GM12891 (cell line): ENCODE measurements around the gene ECE2.

ENCODE experiments used
- DNase-seq: peaks from one replicate; pipeline ENCODE4 v3.0.0; 2011; ENCODE audit warnings: low spot score; ENCODE audit not compliant: insufficient read length
- FAIRE-seq: peaks from 2 replicates; lab custom pipeline; 2011; peaks lifted over from hg19 to GRCh38; lab: Jason Lieb, UNC
- PAX5 ChIP-seq: IDR thresholded peaks from 2 replicates; pipeline ENCODE4 v1.6.1; 2011; ENCODE audit warnings: low read length, moderate library complexity, mild to moderate bottlenecking; ENCODE audit not compliant: insufficient read depth, severe bottlenecking
- POLR2A ChIP-seq: IDR thresholded peaks from 2 replicates; pipeline ENCODE4 v1.6.1; 2011; ENCODE audit warnings: low read depth, low read length, control low read depth
- POLR2AphosphoS5 ChIP-seq: IDR thresholded peaks from 2 replicates; pipeline ENCODE4 v1.6.1; 2011; ENCODE audit warnings: low read depth, low read length, control low read depth
- POU2F2 ChIP-seq: IDR thresholded peaks from 2 replicates; pipeline ENCODE4 v1.6.1; 2011; ENCODE audit warnings: low read depth, mild to moderate bottlenecking, control low read depth, low read length, moderate library complexity
- SPI1 ChIP-seq: IDR thresholded peaks from 2 replicates; pipeline ENCODE4 v1.6.1; 2011; ENCODE audit warnings: low read depth, low read length, control low read depth
- TAF1 ChIP-seq: IDR thresholded peaks from 2 replicates; pipeline ENCODE4 v1.6.1; 2011; ENCODE audit warnings: low read depth, low read length, control low read depth

The ECE2 gene

GRCh38 chr3:184314363-184314699, 38.5 kb downstream of the ECE2 start, which contains the start of gene EIF4G1:
EIF4G1 (plus strand) TSS chr3:184314606; CDS start chr3:184315797, 1,191 bp downstream.
- FAIRE-seq: peak; percentile 98
- TF ChIP-seq TAF1 (peak; percentile 93), POLR2AphosphoS5 (peak; percentile 84), POU2F2 (no peak), POLR2A (peak; percentile 78), PAX5 (no peak), SPI1 (no peak)
- peak; percentile 96 for DNase-seq

- DNase-seq: peak; percentile 67
- peak; percentile 5 for FAIRE-seq
- TF ChIP-seq TAF1: 0 out of 2 replicates have a peak, but pooled peaks have one; percentile 11
- TF ChIP-seq POLR2A: no peak
- no peak for TF ChIP-seq PAX5
These were observed 39.1 kb downstream of the ECE2 start for GRCh38 chr3:184314700-184315542.

DNA sequence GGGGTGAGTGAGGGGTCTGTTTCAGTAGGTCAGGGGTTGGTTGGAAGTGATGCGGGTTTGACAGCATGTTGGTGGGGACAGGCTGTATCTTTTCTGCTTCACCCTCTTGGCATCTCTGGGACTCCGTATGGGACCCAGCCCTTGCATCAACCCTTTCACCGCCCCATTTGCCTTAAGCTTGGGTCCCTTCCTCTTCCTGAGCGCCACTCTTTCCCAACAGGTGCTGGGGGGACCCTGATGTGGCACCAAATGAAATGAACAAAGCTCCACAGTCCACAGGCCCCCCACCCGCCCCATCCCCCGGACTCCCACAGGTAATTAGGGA, 39.7 kb downstream of the ECE2 start:
- DNase-seq (no peak), FAIRE-seq (no peak)
- TF ChIP-seq TAF1: no peak
- TF ChIP-seq POLR2AphosphoS5: no peak
- no peak for TF ChIP-seq POLR2A
- TF ChIP-seq POU2F2: no peak
- no peak for TF ChIP-seq PAX5
- no peak for TF ChIP-seq SPI1

DNA sequence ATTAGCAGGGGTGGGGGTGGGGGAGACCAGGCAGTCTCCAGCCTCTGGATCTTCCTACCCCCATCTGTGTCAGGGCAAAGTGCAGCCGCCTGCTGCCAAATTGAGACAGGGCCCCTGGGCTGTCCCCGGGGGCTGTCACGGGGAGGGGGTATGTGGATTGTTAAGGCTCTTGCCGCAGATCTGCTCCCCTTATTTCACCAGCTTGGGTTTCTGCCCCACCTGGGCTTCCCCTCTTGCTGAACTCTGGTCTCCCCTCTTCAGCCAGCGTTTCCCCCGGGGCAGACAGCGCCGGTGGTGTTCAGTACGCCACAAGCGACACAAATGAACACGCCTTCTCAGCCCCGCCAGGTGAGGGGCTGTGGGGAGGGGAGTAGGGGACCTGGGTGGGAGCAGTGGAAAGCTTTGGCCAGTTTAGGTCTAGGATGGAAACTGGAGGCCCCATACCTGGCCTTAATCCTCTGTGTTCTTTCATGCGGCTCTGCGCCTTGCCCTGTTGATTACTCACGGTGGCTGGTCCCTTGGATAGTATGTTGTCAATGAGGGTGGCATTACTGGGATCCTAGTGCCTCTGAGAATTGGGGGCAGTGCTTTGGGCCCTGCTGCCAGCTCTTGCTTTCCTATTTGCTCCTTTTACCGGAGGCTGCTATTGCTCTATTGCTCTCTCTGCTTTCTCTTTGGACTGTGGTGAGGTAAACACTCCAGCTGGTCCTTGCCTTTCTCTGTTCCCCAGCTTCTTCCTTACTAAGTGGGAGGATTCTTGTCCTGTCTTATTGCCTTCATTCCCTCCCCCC, 40.2 kb downstream of the ECE2 start:
- no peak for DNase-seq
- TF ChIP-seq PAX5 (no peak), POLR2AphosphoS5 (no peak), POLR2A (no peak), POU2F2 (no peak), SPI1 (no peak), TAF1 (no peak)
- no peak for FAIRE-seq

GRCh38 chr3:184316792-184317191, 41.0 kb downstream of the ECE2 start:
- TF ChIP-seq POLR2AphosphoS5: no peak
- peak; percentile 47; the same call in 1 of the 2 replicates for TF ChIP-seq POLR2A
- DNase-seq (no peak), FAIRE-seq (no peak)

GRCh38 chr3:184317201-184317600, 41.4 kb downstream of the ECE2 start:
- TF ChIP-seq SPI1: no peak
- TF ChIP-seq POLR2AphosphoS5: no peak
- TF ChIP-seq POU2F2: no peak
- no peak for TF ChIP-seq PAX5
- no peak for TF ChIP-seq POLR2A
- no peak for TF ChIP-seq TAF1
- no peak for FAIRE-seq
- DNase-seq: no peak

GRCh38 chr3:184320104-184320445, 44.3 kb downstream of the ECE2 start:
- TF ChIP-seq PAX5: no peak
- no peak for TF ChIP-seq SPI1
- no peak for TF ChIP-seq POLR2AphosphoS5
- no peak for TF ChIP-seq POU2F2
- TF ChIP-seq POLR2A: no peak
- no peak for TF ChIP-seq TAF1
- no peak for DNase-seq
- no peak for FAIRE-seq

GRCh38 chr3:184321666-184322065, 45.8 kb downstream of the ECE2 start:
- no peak for DNase-seq
- FAIRE-seq: no peak
- TF ChIP-seq PAX5 (no peak), TAF1 (no peak), POU2F2 (no peak), POLR2AphosphoS5 (no peak; the same call in 1 of the 2 replicates), POLR2A (no peak), SPI1 (no peak)

GRCh38 chr3:184322731-184323487, 47.1 kb downstream of the ECE2 start:
- DNase-seq: no peak
- no peak for FAIRE-seq
- TF ChIP-seq POU2F2: no peak
- TF ChIP-seq TAF1: no peak
- no peak for TF ChIP-seq PAX5
- TF ChIP-seq POLR2A: no peak; the same call in 1 of the 2 replicates
- TF ChIP-seq POLR2AphosphoS5: no peak; the same call in 1 of the 2 replicates
- no peak for TF ChIP-seq SPI1

DNA sequence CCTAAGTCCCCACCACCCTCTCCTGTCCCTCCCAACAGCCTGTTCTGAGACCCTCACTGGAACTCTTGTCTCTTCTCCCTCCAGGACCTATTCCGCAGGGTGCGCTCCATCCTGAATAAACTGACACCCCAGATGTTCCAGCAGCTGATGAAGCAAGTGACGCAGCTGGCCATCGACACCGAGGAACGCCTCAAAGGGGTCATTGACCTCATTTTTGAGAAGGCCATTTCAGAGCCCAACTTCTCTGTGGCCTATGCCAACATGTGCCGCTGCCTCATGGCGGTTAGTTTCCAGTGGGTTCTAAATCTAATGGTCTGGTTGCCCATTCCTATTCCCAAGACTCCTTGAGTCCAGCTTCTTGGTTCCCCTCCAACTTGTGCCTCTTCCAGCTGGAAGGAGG, 47.9 kb downstream of the ECE2 start:
- DNase-seq: no peak
- TF ChIP-seq POU2F2 (no peak), POLR2AphosphoS5 (no peak), PAX5 (no peak), SPI1 (no peak)
- FAIRE-seq: no peak
